HG02885 (cell line): Measurements from ENCODE around the gene CNTN5.

Source experiments
- ATAC-seq: cut with Tn5 transposase; IDR thresholded peaks from one replicate; pipeline ENCODE4 v1.9.1; 2021; ENCODE audit warnings: mild to moderate bottlenecking; ENCODE audit not compliant: unreplicated experiment, poor library complexity

The CNTN5 gene

DNA sequence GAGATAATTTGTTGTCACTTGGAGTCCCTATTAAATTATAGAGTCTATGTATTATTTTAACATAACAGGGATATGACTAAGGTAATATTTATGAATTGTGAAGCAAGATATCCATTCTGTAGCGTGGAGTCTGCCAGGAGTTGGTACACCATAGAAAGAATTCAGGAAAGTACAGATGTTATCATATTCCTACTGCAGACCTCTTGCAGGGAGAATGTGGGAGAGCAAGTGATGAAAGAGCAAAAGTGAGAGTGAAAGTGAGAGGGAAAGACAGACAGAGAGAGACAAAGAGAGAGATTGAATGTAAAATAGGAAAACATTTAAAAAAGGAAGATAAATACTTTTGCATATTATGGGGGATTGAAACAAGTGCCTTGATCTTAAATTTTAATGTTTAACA lies 468.8 kb downstream of the CNTN5 start:
- ATAC-seq = no peak

DNA sequence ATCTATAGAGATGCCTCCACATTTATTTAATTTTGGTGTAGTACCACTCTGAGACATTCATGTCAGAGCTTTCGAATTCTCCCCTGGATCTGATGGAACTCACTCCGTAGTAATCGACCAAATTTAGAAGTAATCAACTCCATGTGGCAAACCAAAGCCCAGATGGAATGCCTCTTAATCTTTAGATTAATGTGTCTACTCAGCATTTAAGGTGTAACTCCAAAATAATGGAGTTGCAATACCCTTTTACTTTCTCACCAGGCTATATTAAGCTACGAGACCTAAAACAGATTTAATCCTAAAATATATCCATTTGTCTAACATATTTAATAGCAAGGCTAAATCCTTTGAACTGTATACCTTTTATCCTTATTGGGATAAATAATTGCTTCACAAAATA lies 473.3 kb downstream of the CNTN5 start:
- no peak for ATAC-seq

DNA sequence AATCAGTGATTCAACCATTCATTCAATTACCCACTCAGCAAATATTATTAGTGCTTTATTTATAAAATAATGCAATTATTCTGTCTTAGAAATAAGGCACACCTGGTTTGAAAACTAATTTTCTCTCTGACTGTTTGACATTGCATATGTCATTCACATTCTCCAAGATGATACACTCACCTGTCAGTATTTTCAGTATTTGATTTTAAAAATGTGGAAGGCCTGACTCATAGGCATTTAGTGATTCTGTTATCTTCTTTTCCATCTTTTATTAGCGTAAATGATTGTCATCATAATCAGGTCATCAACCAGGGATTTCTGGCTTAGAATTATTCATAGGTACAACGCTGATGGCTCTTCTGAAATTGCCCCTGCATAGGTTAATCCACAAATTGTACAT lies 480.9 kb downstream of the CNTN5 start:
- no peak for ATAC-seq

DNA sequence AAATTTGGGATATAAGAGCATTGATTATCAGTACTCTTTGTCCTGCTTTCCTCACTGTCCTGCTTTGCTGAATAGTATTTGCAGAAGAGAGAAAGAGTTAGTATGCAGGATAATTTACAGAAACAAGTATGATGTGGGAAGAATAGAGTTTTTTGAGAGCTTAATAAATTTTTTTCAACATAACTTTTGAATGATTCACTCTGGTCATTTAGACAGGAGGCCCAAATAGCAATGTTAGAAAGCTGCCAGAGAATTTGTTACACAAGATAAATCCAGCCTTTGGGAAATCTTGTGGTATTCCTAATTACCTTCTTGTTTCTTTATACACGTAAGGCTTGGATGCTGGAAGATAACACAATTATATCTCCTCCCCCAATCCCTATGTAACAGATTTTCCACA lies 484.6 kb downstream of the CNTN5 start:
- ATAC-seq = no peak

DNA sequence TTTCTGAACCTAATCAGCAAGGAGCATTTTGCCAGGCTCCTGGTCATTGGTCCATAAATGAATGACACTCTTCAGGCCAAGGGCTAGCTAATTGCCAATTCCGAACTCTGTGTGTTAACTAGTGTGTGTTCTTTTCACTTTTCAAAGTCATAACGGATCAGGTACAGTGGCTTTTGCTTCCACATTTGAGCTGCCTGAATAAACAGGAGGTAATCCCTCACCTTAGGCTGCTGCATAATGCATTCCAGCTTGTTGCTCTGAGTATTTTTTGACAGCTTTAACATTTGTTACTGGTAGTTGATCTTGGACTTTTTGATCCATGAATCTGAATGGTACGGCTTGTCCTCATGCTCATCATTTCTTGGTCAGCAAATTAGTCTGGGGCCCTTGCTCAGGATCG lies 485.1 kb downstream of the CNTN5 start:
- no peak for ATAC-seq

DNA sequence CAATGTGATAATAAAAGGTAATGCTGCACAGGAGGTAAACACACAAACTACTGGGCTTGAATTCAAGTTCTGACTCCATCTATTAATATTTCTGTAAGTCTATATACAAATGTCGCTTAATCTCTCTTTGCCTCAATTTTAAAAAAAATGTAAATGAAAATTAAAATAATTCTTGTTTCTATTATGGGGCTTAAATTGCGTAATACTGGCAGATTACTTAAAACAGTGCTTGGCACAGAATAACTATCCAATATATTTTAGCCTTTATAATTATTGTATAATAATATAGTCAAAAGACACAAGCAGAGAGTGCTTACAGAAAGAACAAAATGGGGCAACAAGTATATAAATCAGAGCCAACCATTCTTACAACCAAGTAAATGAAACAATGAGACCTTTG lies 489.1 kb downstream of the CNTN5 start:
- no peak for ATAC-seq

DNA sequence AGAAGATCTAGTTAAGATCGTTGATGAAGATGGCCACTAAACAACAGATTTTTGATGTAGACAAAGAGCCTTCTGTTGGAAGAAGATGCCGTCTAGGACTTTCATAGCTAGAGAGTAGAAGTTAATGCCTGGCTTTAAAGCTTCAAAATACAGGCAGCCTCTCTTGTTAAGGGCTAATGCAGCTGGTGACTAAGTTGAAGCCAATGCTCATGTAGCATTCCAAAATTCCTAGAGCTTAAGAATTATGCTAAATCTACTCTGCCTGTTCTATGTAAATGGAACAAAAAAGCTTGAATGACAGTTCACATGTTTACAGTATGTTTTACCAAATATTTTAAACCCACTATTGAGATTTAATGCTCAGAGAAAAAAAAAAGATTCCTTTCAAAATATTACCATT lies 492.6 kb downstream of the CNTN5 start:
- ATAC-seq = no peak

DNA sequence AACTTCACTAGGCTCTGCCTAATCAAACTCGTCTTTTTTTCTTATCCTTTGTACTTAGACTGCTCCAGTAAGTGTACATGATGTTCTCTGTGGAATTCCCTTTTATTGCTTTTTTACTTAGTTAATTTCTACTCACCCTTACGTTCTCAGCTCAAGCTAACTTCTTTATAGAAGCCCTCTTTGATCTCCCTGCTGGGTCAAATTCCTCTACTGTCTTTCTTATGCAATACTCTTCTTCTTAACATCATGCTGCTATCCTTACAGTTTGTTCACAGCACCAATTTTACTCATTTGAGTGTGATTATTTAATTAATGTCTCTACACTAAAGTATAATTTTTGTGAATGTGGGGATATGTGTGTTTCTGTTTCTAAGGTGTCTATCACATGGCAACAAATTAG lies 498.3 kb downstream of the CNTN5 start:
- ATAC-seq = no peak

DNA sequence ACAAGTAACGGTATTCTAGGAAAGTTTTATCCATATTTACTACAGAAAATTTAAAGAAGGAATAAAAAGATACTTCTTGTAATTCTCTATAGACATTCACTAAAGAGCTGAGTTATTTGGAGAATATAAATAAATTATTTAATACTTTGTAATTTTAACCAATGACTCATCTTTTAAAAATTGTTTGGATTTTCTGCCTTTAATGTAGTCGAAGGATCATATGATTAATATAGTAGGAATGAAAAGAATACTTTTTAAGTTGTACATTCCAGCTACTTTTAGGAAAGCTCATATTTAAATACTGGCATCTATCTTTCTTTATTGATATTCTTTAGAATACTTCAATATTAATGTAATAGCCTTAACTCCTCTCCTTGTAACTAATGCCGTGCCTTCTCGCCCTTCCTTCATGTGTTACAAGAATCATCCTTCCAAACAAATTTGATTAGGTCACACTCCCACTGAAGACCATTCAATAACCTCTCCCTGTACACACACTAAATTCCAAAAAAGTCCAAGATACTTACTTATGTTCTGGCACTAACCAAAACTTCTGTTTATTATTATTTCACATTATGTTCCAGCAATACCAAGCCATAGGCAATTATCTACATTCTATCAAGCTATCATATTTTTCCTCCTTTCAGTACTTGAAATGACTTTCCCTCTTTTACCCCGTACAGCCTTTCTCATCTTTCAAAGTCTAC lies 501.9 kb downstream of the CNTN5 start:
- ATAC-seq = no peak

DNA sequence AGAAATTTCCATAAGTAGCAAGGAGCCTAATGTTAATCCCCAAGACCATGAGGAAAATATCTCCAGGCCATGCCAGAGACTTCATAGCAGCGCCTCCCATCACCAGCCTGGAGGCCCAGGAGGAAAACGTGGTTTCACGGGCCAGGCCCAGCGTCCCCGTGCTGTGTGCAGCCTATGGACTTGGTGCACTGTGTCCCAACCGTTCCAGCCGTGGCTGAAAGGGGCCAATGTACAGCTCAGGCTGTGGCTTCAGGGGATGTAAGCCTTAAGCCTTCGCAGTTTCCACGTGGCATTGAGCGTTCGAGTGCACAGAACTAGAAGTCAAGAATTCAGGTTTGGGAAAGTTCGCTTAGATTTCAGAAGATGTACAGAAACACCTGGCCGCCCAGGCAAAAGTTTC lies 510.7 kb downstream of the CNTN5 start:
- ATAC-seq = no peak

DNA sequence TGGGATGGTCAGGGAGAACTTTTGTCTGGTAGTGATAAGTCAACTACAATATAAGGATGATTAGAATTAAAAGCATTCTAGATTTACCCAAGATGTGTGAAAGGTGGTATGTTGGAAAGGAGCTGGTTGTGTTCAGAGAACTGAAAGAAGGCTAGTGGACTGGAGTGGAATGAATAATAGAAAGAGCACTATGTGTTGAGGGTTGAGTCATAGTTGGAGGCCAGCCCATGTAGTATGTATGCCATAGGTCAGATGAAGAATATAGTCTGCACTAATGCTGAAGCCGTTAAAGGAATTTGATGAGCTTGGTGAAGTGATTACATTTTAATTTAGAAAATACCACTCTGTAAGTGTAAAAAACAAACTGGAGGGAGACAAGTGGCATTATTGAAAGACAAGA lies 514.1 kb downstream of the CNTN5 start:
- peak; percentile 54 for ATAC-seq

DNA sequence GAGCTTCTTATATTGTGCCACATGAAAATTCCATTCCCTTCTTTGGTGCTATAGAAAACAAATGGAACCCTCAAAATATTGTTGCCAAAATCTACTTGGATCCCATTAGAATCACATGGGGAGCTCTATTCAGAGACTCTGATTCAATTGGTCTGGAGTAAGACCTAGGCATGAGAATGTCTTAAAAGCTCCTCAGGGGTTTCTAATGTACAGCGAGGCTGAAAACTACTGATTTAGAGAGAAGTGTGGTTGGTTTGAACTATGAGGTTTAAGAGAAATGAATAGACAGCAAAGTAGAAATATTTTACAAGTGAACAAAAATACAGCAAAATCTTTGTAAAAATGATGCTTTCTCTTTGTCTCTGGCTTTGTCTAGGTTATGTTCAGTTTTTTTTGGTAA lies 514.7 kb downstream of the CNTN5 start:
- ATAC-seq = no peak

DNA sequence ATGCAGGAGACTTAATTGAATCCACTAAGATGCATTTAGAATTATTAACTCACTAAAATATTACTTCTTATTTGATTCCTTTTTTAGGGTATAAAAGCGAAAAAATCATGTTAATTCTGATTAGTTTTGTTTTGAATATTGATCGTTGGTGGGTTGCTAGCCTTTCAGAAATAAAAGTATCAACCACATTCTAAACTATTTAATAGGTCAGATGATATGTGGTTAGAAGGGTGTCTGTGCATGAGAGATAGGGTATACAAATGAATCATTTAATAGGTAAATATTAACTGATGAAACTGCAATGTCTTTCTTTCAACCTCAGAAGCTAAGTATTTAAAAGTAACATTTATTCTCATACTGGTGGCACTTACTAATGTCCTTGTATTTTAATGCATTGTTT lies 515.1 kb downstream of the CNTN5 start:
- no peak for ATAC-seq

DNA sequence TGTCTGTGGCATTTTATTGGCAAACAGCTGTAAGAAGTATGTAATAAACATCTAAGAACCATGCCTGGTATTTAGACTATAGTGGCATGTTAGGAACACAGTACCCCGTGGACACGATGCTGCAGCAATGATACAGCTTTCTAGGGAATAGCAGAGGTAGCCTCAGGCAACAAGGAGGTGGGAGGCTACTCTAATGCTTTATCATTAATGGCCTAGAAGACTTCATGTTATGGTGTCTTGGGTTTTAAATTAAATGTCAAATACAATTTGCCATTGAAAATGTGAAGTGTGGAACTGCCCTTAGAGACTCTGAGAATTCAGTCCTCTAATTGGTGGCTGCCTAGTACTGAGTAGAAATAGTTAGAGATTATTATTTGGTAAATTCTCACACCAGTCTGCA lies 516.9 kb downstream of the CNTN5 start:
- ATAC-seq = no peak

DNA sequence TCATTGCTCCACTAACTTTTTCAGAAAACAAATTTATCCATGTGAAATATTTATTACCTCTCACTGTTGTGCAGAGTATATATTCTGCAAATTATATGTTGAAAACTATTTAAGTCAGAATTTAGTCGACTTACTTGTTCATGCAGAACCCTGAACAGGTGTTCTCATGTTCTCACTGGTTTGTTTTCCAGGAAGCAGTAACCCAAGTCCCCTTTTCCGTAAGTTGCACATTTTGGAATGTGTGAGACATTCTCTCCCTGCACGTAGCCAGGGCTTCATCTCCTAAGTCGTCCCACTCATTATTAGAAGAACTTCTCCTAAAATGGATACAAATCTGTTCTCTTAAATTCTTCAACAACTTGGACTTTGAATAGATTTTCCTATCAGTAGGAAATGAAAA lies 524.9 kb downstream of the CNTN5 start:
- no peak for ATAC-seq

DNA sequence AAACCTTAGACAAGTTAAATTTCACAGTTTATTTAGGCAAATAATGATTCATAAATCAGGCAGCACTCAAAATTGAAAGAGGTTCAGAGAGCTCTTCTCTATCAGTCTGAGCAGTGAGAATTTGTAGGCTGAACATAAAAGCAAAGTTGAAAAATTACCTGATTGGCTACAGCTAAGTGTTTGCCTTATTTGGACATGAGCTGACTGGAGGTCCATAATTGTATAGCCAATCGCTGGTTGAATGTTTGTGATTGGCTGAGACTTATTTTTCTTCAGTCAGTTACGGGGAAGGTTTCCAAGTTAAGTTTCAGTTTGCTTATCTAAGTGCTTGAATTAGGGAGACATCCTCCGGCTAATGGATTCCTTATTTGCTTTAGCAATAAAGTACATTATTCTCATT lies 527.5 kb downstream of the CNTN5 start:
- ATAC-seq = no peak

DNA sequence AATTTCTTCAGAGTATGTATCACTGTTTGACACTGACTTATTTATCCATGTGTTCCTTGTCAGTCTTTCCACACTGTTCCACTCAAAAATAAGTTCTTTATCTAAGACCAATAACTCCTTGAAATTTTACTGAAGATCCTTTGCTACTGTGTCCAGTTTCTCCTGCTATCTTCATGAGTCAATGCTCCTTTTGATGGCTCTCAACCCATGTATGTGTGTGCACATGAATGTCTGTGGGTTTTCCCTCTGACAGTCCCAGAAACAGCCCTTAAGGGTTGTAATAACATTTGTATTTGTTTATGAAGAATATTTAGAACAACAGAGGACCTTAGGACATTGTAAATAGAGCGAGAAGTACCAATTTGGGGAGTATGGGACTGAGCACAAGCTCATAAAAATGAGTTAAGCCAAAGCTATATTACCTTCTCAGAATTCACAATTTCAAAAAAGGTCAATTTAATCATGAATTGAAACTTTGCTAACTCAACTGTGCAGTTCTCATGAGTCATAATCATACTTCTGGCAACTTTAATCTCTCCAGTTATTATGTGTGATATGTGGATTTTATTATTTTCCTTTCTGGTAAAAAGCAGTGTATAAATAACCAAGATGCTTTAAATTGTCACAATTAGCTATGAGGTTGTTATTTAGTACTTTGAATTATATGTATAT lies 533.6 kb downstream of the CNTN5 start:
- ATAC-seq = no peak

DNA sequence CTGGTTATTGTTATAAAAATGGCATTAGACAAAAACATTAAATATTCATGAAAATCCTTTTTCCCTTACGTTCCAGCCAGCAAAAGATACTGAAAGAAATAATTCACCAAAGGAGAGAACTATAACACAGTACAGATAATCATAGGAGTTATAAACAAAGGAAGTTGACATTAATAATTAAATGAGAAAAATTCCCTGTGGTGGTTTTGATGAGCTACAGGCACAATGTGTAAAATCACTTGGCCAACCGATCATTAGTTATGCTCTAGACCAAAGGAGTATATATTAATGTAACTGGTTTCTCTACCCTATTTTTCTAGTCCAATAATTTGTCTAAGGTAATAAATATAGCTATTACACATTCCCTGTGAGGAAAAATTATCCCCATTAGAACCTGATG lies 534.7 kb downstream of the CNTN5 start:
- no peak for ATAC-seq

DNA sequence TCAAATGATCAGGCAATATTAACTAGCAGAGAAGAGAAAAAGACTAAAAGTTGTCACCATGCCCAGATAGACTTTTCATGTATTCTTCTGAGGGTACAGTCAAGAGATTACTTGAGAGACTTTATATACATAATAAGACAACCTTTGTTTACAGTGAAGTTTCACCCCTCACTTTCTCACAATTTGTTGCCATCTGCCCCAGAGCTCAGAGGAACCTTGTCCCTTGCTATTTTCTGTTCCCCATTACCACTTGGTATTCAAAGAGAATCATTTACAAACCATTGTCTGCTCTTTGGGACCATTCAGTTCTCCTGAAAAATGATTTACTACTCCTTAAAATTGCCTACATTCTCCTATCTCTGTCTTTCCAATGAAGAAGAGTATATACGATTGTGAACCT lies 544.6 kb downstream of the CNTN5 start:
- ATAC-seq = no peak

DNA sequence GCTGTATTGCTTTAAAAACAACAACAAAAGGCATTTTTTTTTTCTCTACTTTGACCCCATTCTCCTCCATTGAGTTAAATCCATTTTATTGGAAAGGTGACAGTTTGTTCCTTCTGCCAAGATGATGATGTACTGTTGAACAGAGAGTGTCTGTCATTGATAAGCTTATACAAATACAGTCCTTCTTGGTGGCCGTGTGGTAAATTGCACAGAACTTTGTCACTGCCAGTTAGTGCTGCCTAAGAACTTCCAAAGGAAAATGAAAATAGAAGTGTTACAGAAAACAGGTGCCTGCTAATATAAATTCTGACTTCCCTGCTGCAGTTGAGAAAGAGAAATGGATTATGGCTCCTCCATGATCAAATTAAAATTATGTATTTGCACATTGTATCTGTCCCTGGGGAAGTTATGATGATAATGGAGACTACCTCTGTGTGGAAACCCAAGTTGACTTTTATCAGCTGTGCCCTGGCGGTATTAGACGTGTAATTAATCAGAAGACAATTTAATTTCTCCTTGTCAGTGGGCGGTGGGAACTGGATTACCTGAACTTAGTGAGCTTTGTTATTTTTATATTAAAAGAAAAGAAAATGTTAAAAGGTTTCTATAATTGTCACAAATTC lies 546.7 kb downstream of the CNTN5 start:
- no peak for ATAC-seq

DNA sequence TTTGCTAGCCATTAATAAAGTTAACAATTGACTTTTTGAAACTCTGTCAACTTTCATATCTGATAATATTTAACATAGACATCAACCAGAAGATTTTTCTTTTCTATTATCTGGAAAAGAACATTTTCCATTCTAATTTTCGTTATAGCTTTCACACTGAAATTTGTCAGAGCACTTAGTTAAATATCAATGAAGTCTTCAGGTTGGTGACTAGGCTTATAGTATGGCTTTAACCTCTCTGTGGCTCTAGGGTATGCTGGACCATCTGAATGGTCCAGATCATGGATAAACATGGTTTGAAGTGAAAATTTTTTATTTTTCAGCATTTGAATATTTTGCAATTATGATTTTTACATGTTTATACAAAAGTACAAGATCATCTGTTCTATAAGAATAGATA lies 548.1 kb downstream of the CNTN5 start:
- no peak for ATAC-seq

DNA sequence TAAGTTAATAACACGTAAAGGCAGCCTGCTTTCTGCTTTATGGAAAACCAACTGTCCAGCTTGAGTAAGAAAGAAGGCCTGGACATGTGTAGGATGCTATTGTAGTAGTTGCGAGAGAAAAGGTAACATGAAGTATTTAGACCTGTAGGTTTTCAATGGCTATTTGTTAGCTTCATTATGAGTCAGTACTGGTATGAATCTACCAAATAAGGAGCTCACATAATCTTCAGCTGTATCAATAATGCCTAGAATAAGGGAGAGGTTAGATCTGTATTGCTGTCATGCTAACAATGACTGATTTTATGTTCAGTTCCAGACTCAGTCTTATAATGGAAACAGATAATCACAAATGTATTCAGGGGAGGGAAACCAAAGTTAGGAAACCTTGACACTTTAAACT lies 550.3 kb downstream of the CNTN5 start:
- no peak for ATAC-seq
